Stimulated activated CD8-positive, alpha-beta memory T cell treated with anti-CD3 and anti-CD28 coated beads, Interleukin-15, amount 100 ng/mL, for 1 hour (primary cell): ENCODE data around the gene CATSPERE.
"Not testable (repeated sequence)": the region's sequence is repeated elsewhere in the genome, so short reads cannot be mapped to it uniquely, and the experiment has no call there.

Experiments used
- DNase-seq: peaks from one replicate; pipeline ENCODE4 v3.0.0-alpha.2; 2020; ENCODE audit warnings: low read depth

CATSPERE gene

GRCh38 chr1:244449936-244450508, 11.1 kb upstream of the CATSPERE start:
- DNase-seq = no peak

- DNase-seq = no peak
These were observed 10.2 kb upstream of the CATSPERE start for GRCh38 chr1:244450597-244451538.

GRCh38 chr1:244451539-244451950, 9.5 kb upstream of the CATSPERE start, which contains the start of gene ADSS2:
ADSS2 (minus strand) TSS chr1:244451909; CDS start chr1:244451817, 92 bp downstream.
- no peak for DNase-seq

- DNase-seq = peak; percentile 96
These were observed 8.9 kb upstream of the CATSPERE start for GRCh38 chr1:244451951-244452795.

GRCh38 chr1:244454412-244454811, 6.7 kb upstream of the CATSPERE start:
- no peak for DNase-seq

- DNase-seq = no peak
These were observed 4.5 kb upstream of the CATSPERE start for GRCh38 chr1:244456586-244456985.

GRCh38 chr1:244458781-244459180, 2.3 kb upstream of the CATSPERE start:
- DNase-seq = no peak

- no peak for DNase-seq
These were observed 876 bp upstream of the CATSPERE start for GRCh38 chr1:244460197-244460596.

GRCh38 chr1:244466724-244467123, 5.7 kb downstream of the CATSPERE start:
- DNase-seq = no peak

- no peak for DNase-seq
These were observed 12.1 kb downstream of the CATSPERE start for GRCh38 chr1:244473059-244473605.

GRCh38 chr1:244484971-244485370, 23.9 kb downstream of the CATSPERE start:
- DNase-seq = not testable (repeated sequence)

- no peak for DNase-seq
These were observed 33.6 kb downstream of the CATSPERE start for GRCh38 chr1:244494653-244495052.

GRCh38 chr1:244496186-244496585, 35.1 kb downstream of the CATSPERE start:
- no peak for DNase-seq

- no peak for DNase-seq
These were observed 36.7 kb downstream of the CATSPERE start for GRCh38 chr1:244497805-244498204.

- not testable (repeated sequence) for DNase-seq
These were observed 38.4 kb downstream of the CATSPERE start for GRCh38 chr1:244499484-244499883.

- DNase-seq = not testable (repeated sequence)
These were observed 39.4 kb downstream of the CATSPERE start for GRCh38 chr1:244500515-244500914.

GRCh38 chr1:244502630-244503029, 41.6 kb downstream of the CATSPERE start:
- no peak for DNase-seq

- no peak for DNase-seq
These were observed 52.4 kb downstream of the CATSPERE start for GRCh38 chr1:244513493-244513892.

GRCh38 chr1:244515680-244516079, 54.6 kb downstream of the CATSPERE start:
- no peak for DNase-seq

GRCh38 chr1:244536316-244536715, 75.2 kb downstream of the CATSPERE start:
- DNase-seq = no peak

GRCh38 chr1:244545511-244545910, 84.4 kb downstream of the CATSPERE start:
- no peak for DNase-seq

- no peak for DNase-seq
These were observed 87.6 kb downstream of the CATSPERE start for GRCh38 chr1:244548558-244549115.
